GM12874 (cell line): ENCODE results near the gene KIF1A.

Source experiments
- TF ChIP-seq, protein P1 (sequence below): IDR thresholded peaks from 2 replicates; pipeline ENCODE4 v1.5.1; 2011; ENCODE audit warnings: low read depth, mild to moderate bottlenecking, control low read depth, low read length, moderate library complexity; ENCODE audit not compliant: insufficient read depth

KIF1A gene

DNA sequence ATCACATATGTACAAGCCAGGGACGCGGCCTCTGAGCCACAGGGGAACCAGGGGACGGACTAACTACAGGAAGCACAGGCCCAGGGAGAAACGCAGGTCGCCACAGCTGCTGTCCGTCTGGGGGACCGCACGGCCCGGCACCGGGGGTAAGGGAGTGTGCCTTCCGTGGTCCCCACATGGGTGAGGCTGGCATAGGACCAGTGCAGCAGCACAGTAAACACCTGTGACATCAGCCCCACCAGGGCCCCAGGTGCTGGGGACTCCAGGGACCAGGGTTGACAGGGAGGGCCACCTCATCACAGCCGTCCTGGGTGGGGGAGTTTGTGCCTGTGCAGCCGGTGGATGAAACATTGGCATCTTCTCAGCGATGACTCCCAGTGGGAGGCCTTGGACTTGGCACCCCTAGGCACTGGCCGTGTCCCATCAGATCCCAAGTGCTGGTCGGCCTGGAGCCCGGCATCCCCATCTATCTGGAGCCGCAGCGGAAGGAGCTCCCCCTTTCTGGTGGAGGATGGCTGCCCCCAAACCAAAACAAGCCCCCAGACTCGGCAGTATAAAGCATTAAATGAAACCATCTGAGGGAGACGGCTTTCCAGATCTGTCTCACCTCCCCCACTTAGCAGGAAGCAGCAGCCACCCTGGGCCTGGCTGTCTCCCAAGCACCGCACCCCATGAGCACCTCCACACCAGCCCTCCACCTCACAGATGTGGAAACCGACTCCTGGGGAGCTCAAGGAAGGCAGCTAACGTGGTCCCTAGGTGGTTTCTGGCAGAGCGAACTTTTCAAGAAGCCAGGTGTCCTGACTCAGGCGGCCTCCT is 105.9 kb downstream of the KIF1A start:
- TF ChIP-seq, protein P1, sequence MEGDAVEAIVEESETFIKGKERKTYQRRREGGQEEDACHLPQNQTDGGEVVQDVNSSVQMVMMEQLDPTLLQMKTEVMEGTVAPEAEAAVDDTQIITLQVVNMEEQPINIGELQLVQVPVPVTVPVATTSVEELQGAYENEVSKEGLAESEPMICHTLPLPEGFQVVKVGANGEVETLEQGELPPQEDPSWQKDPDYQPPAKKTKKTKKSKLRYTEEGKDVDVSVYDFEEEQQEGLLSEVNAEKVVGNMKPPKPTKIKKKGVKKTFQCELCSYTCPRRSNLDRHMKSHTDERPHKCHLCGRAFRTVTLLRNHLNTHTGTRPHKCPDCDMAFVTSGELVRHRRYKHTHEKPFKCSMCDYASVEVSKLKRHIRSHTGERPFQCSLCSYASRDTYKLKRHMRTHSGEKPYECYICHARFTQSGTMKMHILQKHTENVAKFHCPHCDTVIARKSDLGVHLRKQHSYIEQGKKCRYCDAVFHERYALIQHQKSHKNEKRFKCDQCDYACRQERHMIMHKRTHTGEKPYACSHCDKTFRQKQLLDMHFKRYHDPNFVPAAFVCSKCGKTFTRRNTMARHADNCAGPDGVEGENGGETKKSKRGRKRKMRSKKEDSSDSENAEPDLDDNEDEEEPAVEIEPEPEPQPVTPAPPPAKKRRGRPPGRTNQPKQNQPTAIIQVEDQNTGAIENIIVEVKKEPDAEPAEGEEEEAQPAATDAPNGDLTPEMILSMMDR = no peak

DNA sequence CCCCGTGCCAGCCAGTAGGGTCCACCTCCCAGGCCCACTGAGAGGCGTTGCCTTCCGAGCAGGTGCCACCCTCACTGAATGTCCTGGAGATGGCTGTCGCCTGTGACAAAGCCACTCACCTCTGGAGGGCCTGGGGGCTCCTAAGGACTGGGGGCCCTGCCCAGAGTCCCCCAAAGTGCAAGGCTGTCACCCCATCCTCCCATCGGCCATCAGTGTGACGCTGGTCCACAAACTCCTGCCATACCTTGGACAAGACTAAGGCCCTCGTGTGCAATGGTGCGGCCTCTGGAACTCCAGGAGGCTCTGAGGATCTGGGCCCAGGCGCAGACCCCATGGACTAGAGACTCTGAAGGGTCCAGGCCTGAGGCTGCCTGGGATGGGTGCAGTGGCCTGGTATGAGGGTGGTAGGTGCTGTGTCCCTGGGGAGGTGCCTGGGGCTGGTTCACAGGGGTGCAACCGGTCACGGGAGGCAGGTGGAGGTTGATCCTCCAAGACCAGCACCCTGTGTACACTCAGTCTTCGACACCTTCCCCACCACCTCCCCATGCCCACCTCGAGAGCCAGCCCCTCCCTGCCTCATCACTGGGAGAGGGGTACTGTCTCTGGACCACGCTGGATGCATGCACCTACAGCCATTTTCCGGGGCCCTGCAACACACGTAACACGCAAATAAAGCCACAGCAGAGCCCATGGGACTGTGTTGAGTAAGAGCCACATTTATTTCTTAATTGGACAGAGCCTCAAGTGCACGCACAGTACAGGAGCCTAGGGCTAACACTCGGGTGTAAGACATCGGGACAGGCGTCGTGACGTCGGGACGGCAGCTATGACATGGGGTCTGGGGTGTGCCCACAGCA is 106.7 kb downstream of the KIF1A start:
- TF ChIP-seq, protein P1 = no peak

DNA sequence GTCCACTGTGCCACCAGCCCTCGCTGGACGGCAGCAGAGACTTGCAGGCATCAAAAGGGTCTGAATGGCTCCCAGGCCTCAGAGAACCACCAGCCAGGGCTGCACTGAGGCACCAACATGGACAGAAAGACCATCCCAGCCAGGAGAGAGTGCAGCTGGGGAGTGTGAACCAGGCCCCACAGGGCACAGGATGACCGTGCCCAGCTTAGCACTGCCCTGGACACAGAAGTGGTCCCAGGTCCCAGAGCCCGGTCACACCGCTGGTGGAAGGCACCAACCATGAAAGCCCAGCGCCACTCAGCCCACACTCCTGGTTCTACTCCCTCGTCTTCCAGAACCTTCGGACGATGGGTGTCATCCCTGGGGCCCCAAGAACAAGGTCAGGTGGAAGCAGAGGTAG is 107.9 kb downstream of the KIF1A start:
- TF ChIP-seq, protein P1 = no peak

DNA sequence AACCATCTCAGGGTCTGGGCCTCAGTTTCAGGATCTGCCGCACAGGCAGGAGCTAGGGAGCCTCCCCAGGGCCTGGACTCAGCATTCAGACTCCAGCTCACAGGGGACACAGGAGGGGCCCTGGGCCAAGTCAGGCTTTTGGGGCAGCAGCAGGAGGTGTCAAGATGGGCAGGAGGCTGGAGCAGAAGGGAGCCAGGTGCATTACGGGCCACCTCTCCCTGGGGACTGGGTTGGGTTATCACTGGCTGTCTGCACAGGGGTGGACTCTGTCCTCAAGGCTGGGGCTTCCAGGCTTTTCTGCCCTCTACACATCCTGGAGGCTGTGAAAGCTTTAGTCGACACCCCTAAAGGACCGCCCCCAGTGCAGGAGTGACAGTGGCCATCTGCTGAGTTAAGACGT is 108.3 kb downstream of the KIF1A start:
- TF ChIP-seq, protein P1 = no peak

DNA sequence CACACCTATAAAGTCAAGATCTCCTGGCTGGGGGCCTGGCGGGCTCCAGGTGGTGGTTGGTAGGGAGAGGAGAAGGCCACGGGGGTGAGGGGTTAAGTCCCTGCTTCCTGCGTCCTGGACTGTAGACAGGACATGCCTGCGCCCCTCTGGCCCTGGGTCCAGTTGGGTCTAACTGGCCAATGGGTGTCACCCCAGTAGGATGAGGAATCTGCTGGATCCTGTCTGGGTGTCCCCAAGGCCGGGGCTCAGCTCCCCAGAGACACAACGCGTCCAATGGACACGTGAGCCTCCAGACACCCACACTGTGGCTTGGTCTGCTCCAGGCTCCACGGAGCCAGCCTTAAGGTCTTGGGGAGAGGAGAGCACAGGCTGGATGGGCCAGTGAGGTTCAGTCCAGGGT is 108.7 kb downstream of the KIF1A start:
- TF ChIP-seq, protein P1 = no peak

DNA sequence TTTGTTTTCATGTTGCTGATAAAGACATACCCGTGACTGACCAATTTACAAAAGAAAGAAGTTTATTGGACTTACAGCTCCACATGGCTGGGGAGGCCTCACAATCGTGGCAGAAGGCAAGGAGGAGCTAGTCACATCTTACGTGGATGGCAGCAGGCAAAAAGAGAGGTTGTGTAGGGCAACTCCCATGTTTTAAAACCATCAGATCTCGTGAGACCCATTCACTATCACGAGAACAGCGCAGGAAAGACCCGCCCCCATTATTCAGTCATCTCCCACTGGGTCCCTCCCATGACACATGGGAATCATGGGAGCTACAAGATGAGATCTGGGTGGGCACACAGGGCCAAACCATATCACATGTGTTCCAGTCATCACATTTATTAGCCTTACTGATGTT is 111.6 kb downstream of the KIF1A start:
- TF ChIP-seq, protein P1 = no peak

DNA sequence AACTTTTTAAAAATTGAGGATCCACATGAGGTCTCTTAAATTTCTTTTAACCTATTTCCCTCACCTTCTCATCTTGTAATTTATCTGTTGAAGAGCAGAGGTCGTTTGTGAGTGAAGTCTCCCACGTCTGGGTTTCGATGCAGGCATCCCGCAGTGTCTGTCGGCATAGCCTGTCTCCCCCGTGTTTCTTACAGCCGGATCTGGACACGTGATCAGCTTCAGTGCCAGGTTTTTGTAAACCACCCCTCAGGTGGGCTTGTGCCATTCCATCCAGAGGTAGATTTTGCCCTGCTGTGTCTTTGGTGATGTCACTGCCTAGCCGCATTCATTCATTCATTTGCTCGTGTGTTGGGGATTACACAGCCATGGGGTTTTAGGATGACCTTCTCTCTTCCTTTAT is 112.2 kb downstream of the KIF1A start:
- TF ChIP-seq, protein P1 = no peak
